GM10266 (cell line): ENCODE data around the gene MARCO.

Source experiments
- DNase-seq: peaks from one replicate; pipeline ENCODE4 v3.0.0; 2012; ENCODE audit errors: extremely low spot score
- TF ChIP-seq, protein P1 (sequence below): IDR thresholded peaks from 2 replicates; pipeline ENCODE4 v1.5.1; 2012; ENCODE audit warnings: mild to moderate bottlenecking, low read depth; ENCODE audit not compliant: control insufficient read depth, insufficient read depth; ENCODE audit errors: missing control alignments

The MARCO gene

DNA sequence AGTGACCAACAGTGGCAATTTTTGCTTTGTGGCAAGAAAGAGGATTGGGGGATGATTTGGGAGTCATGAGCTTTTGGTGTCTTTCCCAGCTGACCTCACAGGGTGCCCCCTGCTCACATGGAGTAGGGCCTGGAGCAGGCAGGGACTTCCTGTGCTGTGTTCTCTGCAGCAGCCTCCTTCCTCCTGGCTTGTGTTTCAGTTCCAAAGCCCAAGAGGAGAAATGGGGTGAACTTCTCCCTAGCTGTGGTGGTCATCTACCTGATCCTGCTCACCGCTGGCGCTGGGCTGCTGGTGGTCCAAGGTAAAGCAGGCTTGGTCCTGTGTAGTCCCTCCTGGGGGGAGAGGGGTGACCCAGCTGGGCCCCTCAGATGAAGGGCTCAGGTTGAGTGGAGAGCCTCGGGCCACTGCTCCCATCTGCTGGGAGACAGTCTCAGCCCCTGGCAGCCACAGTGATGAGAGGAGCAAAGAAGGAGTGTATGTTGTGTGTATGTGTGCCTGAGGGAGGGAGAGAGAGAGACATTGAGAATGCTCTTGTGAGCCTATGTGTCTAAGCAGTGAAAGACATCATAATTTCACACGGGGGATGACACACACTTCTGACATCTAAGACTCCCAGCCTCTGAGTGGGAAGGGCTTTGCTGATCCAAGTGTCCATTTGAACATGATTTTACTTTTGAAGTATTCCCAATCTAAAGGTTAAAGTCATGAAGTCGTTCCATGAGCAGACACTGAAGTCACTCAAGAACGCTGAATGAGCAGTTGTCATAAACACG lies 27.2 kb downstream of the MARCO start:
- TF ChIP-seq, protein P1, sequence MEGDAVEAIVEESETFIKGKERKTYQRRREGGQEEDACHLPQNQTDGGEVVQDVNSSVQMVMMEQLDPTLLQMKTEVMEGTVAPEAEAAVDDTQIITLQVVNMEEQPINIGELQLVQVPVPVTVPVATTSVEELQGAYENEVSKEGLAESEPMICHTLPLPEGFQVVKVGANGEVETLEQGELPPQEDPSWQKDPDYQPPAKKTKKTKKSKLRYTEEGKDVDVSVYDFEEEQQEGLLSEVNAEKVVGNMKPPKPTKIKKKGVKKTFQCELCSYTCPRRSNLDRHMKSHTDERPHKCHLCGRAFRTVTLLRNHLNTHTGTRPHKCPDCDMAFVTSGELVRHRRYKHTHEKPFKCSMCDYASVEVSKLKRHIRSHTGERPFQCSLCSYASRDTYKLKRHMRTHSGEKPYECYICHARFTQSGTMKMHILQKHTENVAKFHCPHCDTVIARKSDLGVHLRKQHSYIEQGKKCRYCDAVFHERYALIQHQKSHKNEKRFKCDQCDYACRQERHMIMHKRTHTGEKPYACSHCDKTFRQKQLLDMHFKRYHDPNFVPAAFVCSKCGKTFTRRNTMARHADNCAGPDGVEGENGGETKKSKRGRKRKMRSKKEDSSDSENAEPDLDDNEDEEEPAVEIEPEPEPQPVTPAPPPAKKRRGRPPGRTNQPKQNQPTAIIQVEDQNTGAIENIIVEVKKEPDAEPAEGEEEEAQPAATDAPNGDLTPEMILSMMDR, result no peak

DNA sequence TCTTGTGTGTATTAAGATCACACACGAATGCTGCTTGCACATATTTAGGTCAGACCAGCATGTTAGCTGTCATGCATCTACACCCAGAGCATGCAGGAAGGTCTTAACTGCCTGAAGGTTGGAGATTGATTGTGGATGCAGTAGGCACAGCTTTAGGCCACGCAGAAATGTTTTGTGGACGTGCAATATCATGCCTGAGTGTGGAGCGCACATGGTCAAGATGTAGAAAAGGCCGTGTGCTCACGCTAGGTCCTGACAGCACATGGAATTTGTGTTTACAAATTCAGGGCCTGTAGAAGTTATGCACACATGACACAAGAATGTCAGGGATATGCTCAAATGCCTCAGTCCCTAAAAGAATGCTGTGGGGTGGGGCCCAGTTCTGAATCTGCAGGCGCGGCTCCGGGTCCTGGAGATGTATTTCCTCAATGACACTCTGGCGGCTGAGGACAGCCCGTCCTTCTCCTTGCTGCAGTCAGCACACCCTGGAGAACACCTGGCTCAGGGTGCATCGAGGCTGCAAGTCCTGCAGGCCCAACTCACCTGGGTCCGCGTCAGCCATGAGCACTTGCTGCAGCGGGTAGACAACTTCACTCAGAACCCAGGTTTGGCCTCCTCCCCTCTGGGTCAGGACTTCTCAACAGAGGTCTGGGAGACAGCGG lies 27.9 kb downstream of the MARCO start:
- TF ChIP-seq, protein P1, result no peak
- DNase-seq, result no peak

More for the DNA sequence above, 27.2 kb downstream of the MARCO start:
- no peak for DNase-seq

DNA sequence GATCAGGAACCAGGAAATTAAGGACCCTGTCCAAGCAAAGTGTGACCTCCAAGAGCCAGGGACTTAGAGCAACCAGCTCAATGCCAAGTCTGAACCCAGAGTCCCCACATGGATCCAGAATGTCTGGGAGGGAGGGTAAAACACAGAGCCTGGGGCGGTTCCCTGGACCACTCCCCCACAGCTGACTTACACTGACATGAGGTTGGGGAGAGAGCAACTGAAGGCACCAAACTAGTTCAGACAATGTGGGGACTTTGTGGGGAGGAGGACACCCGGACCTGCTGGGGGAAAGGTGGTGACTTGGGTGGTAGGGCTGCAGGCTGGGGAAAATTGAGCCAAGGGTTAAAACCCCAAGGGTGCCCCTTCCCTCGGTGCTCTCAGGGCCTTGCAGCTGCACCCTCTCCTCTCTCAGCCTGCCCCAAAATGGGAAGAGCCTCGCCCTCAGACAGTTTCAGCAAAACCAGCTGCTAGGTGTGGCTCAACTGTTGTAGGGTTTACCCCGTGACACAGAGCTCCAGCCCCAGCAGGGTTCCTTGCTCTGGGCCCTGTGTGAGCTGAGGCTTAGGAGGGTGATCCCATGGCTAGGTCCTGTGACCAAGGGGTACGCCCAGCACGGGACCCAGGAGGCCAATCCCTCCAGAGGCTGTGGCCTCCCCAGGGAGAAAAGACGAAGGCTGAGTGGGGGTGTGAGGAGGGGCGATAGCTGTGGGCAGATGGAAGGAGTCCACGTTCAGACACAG lies 28.6 kb downstream of the MARCO start:
- DNase-seq, result no peak
- TF ChIP-seq, protein P1, result no peak

DNA sequence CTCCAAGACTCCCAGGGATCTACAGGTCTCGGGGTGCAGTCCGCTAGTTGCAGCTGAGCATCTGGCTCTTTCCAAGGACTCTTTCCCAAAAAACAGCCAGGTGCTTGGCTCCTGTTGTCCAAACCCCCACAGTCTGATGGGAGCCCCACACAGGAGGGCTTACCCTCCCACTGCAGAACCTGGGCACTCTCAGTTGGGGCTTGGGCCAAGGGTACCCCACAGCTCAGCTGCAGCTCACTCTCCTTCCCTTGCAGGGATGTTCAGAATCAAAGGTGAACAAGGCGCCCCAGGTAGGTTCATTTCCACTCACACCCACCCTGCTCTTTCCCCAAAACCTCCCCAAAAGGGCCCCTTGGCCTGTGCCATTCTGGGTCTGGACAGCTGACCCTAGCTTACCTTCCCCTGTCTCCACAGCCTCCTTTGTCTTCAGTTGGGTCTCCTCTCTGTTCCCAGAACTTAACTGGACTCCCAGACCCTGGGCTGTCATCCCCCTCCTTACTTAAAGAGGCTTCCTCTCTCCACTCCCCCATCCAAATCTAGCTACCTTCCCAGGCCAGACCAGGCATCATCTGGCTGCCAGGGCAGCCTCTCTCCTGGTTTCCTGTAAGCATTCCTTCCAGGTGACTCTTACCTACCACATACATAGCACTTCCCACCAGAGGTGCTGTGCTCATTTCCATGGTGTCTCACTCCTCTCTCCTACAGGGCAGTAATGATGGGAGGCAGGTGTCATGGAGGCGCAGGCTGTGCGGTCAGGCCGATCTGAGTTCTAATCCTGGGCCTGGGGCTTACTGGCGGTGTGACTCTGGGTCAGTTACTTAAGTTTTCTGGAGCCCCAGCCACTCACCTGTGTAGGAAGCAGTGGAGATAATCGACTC lies 29.5 kb downstream of the MARCO start:
- TF ChIP-seq, protein P1, result no peak
- no peak for DNase-seq

DNA sequence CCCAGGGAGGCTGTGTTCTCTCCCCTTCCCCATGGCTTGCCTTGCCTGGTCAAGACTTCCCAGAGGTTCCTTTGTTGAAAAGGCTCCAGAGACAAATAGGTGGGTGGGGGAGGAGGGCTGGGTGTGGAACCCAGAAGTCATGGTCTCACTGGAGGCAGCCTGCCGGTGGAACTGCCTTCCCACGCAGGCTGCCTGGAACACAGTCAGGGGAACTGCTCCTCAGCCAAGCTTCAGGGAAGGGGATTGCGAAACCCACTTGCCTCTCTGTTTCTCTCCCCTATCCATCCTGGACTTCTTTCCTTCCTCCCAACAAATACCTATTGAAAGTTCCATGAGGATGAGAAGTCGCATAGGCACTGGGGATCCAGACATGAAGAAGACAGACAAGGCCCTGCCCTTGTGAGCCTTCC lies 31.6 kb downstream of the MARCO start:
- TF ChIP-seq, protein P1, result no peak
- no peak for DNase-seq

DNA sequence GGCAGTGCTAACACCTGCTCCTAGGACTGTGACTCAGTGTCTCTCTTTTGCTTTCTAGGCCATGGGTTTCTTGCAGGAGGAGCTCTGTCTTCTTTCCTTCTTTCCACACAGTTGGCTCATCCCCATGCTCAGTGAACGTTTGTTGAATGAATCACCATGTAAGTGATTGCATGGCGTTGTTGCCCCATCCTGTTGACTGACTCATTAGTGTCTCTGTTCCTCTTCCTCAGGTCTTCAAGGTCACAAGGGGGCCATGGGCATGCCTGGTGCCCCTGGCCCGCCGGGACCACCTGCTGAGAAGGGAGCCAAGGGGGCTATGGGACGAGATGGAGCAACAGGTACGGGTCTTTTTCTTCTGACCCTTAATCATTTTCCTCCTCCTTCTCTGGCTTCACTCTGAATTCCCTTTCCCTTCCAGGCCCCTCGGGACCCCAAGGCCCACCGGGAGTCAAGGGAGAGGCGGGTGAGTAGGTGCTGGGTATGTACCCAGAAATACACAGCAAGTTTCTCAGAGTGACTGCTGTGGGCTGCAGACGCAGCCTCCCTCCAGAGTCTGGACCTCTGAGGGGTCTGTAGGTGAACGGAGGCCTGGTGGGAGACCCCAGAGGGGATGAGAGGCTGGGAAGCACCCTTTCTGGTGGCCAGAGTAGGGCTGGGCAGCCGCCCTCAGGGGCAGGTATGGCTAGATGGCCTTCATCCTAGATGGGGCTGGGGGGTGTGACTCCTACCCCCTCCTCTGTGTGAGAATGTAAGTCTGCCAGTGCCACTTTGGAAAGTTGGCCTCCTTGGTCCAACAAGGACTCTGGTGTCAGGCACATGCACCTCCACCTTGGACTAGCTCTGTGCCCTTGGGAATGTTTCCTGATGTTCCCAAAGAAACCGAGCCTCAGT lies 32.4 kb downstream of the MARCO start:
- no peak for DNase-seq
- TF ChIP-seq, protein P1, result no peak
